NCI-H446 (cell line): ENCODE results near the gene ADAM8.
"Not testable (repeated sequence)": the region's sequence is repeated elsewhere in the genome, so short reads cannot be mapped to it uniquely, and the experiment has no call there.

Source experiments
- DNase-seq, 2 experiments: peaks; one replicate each; lab custom pipeline; 2025; lab: John Stamatoyannopoulos, UW

ADAM8 gene

GRCh38 chr10:133276435-133277201, at the start of gene ADAM8:
Gene ADAM8, minus strand, starts transcription at chr10:133276868. Its CDS starts 51 bp downstream, at chr10:133276817.
- no peak for DNase-seq

- DNase-seq, result no peak
These were observed 49.5 kb upstream of the ADAM8 start for GRCh38 chr10:133326223-133326551.

- no peak for DNase-seq
These were observed 49.0 kb upstream of the ADAM8 start for GRCh38 chr10:133325440-133326222.

GRCh38 chr10:133324857-133325260, 48.2 kb upstream of the ADAM8 start:
- DNase-seq, result no peak

GRCh38 chr10:133324198-133324792, 47.6 kb upstream of the ADAM8 start:
- peak in 1 of 2 experiments; percentile 10 for DNase-seq

GRCh38 chr10:133322064-133322709, 45.5 kb upstream of the ADAM8 start:
- not testable (repeated sequence) for DNase-seq

- not testable (repeated sequence) for DNase-seq
These were observed 44.3 kb upstream of the ADAM8 start for GRCh38 chr10:133320852-133321422.

- peak in 1 of 2 experiments; percentile 54 for DNase-seq
These were observed 41.9 kb upstream of the ADAM8 start for GRCh38 chr10:133318494-133319127.

- DNase-seq, result no peak
These were observed 40.1 kb upstream of the ADAM8 start for GRCh38 chr10:133316732-133317131.

- DNase-seq, result no peak
These were observed 39.6 kb upstream of the ADAM8 start for GRCh38 chr10:133316266-133316665.

GRCh38 chr10:133315847-133316246, 39.2 kb upstream of the ADAM8 start:
- no peak for DNase-seq

GRCh38 chr10:133314911-133315310, 38.2 kb upstream of the ADAM8 start:
- no peak for DNase-seq

- no peak for DNase-seq
These were observed 36.5 kb upstream of the ADAM8 start for GRCh38 chr10:133313192-133313591.

- DNase-seq, result no peak
These were observed 36.1 kb upstream of the ADAM8 start for GRCh38 chr10:133312769-133313145.

- no peak for DNase-seq
These were observed 35.5 kb upstream of the ADAM8 start for GRCh38 chr10:133312016-133312768.

- no peak for DNase-seq
These were observed 34.9 kb upstream of the ADAM8 start for GRCh38 chr10:133311570-133311969.

- DNase-seq, result no peak
These were observed 34.1 kb upstream of the ADAM8 start for GRCh38 chr10:133310789-133311188.

GRCh38 chr10:133310399-133310755, 33.7 kb upstream of the ADAM8 start:
- no peak for DNase-seq

- no peak for DNase-seq
These were observed 33.2 kb upstream of the ADAM8 start for GRCh38 chr10:133309720-133310398.

- peak; percentile 44 to 82 for DNase-seq
These were observed 32.5 kb upstream of the ADAM8 start for GRCh38 chr10:133309100-133309719.
